Body of pancreas (tissue), 4 donors: Measurements from ENCODE around the gene ZDHHC12. TPM values are rescaled to one million over a fixed set of nuclear protein-coding genes. Genes with fewer than 3 reads are reported as not detected.

Source experiments
- ATAC-seq: fragments of 150-250 bp; one replicate; pipeline ENCODE4 v1.9.1; 2016
- DNase-seq, 4 donors: peaks; one replicate each; pipeline ENCODE4 v3.0.0-alpha.2; 2019
- H3K27ac ChIP-seq, 4 donors: fragments of 200-600 bp; sonication (generic); 1 replicate in 3 of 4; 2 replicates in 1 of 4; pipeline versions ENCODE4 v1.5.1 to v1.6.1; 2016 to 2019; ENCODE audit warnings: mild to moderate bottlenecking in 1 of 4, mixed read lengths in 1 of 4, moderate library complexity in 1 of 4
- H3K27me3 ChIP-seq, 2 donors: fragments of 200-600 bp; sonication (generic); one replicate each; pipeline ENCODE4 v1.6.0; 2016; ENCODE audit warnings: mild to moderate bottlenecking in 1 of 2
- H3K36me3 ChIP-seq, 2 donors: fragments of 200-600 bp; sonication (generic); replicated peaks in 1 of 2; 2 replicates each; pipeline ENCODE4 v1.5.1; 2016; ENCODE audit warnings: low read depth in 2 of 2; ENCODE audit not compliant: insufficient read depth in 1 of 2
- H3K4me1 ChIP-seq: fragments of 200-600 bp; sonication (generic); one replicate; pipeline ENCODE4 v1.6.0; 2016
- H3K4me3 ChIP-seq, 2 donors: fragments of 200-600 bp; sonication (generic); 1 replicate in 1 of 2; 2 replicates in 1 of 2; pipeline ENCODE4 v1.5.1; 2016 to 2019
- H3K9me3 ChIP-seq, 3 donors: fragments of 200-600 bp; sonication (generic); 1 replicate in 2 of 3; 2 replicates in 1 of 3; pipeline ENCODE4 v1.5.1; 2016
- CTCF ChIP-seq, 7 experiments: fragments of 450-650 bp in 4 of 7; fragments of 200-600 bp in 3 of 7; sonication (generic) in 3 of 7; IDR thresholded peaks; one replicate each; pipeline ENCODE4 v1.5.1; 2016 to 2019; ENCODE audit warnings: antibody characterized with exemption in 7 of 7
- POLR2A ChIP-seq, 3 donors: fragments of 450-650 bp; IDR thresholded peaks; one replicate each; pipeline ENCODE4 v1.6.1; 2016; ENCODE audit warnings: antibody characterized with exemption in 3 of 3, mild to moderate bottlenecking in 2 of 3
- WGBS, 2 donors: methylation state at CpG; one replicate each; pipeline ENCODE4 v1.1.5; 2017; 5-methylcytosine and 5-hydroxymethylcytosine counted together
- intact Hi-C: fragments of 100-400 bp; cut with DNase I; formaldehyde crosslinking; loops from one replicate; pipeline ENCODE4 v1.15.1; 2023
- total RNA-seq, 2 donors: library from RNA; depleted of rRNA; stranded (reverse); fragments of >200 nt; gene quantifications; one replicate each; pipeline ENCODE4 v1.1.0, GENCODE V29; 2016

Gene ZDHHC12
- total RNA-seq, 2 donors from 2014 or later = 21.1 to 64.9 TPM

GRCh38 chr9:128722380-128723351 is 1.3 kb downstream of the ZDHHC12 start:
- WGBS, 2 donors = 60 to 63% methylated on average over 9 of the region's 9 CpGs
- DNase-seq = no peak
- Histone ChIP-seq H3K27ac (peak overlapping the region in 3 of 4 donors; percentile 47 to 86 (median 84)), H3K27me3 (no peaks in the 10 kb centered on the region), H3K4me3 (no peak overlapping the region), H3K9me3 (no peaks in the 10 kb centered on the region), H3K4me1 (peaks cover 20% of the 10 kb centered on the region), H3K36me3 (no peaks in the 10 kb centered on the region)
- TF ChIP-seq POLR2A (IDR thresholded peaks at IDR 0.05) = no peak
- no peak for TF ChIP-seq CTCF (IDR thresholded peaks at IDR 0.05)
- ATAC-seq = no peak
- intact Hi-C loops = no loop called here

DNA sequence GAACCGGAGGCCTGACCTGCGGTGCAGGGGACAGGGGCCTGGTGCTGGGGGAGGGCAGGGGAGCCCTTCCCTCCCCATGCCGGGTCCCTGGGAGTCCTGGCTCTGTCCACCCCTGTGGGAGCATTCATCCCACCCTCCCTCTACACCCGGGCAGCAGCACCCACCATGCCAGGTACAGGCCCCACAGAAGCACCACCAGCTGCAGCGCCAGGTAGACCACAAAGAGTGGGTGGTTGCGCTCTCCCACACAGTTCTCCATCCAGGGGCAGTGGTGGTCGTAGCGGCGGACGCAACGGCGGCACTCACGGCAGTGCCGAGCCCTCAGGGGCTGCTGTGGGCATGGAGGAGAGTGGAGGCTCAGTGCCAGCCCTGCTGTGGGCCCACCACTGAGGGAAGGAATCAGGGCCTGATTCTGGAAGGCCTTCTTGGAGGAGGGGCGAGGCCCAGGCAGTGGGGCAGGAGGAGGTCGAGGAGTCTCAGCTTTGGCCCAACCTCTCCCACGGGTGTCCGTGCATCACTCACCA is 2.4 kb downstream of the ZDHHC12 start:
- ATAC-seq = no peak
- no peaks in the 10 kb centered on the region for H3K9me3 ChIP-seq
- no peak for TF ChIP-seq POLR2A (IDR thresholded peaks at IDR 0.05)
- TF ChIP-seq CTCF (IDR thresholded peaks at IDR 0.05) = no peak
- no peaks in the 10 kb centered on the region for H3K27me3 ChIP-seq
- intact Hi-C loops = no loop called here
- H3K4me1 ChIP-seq = peaks cover 20% of the 10 kb centered on the region
- no peaks in the 10 kb centered on the region for H3K36me3 ChIP-seq
- H3K4me3 ChIP-seq = no peak overlapping the region
- 86 to 94% methylated on average over 13 to 18 of the region's 18 CpGs for WGBS, 2 donors
- DNase-seq = no peak
- no peak overlapping the region for H3K27ac ChIP-seq

DNA sequence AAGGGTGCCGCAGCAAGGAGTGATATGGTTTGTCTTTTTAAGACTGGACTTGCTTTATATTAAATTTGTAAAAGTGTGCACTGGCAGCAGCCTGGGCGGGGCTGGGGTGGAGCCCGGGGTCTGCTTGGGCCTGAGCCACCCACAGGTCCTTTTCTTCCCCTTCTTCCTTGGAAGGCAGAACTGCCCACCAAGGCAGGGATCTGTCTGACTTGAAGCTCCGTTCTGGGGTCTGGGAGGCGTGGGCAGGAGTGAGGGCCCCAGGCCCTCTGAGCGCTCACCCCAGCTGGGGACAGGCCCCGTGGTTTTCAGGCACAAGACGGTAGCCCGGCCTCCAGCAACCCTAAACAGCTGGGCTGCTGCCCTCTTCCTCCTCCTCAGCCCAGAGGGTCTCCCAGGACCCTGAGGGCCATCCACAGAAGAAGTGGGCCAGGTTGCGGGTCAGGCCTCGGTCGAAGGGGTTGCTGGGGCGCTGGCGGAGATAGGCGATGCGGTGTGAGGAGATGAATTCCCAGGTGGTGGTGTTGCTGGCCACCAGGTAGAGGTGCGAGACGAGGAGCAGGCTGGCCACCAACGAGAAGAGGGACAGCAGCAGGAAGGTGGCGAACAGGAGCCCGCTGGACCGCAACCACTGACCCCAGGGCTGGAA is 3.0 kb downstream of the ZDHHC12 start:
- H3K27ac ChIP-seq = no peak overlapping the region
- intact Hi-C loops = no loop called here
- 86 to 94% methylated on average over 22 of the region's 22 CpGs for WGBS, 2 donors

DNA sequence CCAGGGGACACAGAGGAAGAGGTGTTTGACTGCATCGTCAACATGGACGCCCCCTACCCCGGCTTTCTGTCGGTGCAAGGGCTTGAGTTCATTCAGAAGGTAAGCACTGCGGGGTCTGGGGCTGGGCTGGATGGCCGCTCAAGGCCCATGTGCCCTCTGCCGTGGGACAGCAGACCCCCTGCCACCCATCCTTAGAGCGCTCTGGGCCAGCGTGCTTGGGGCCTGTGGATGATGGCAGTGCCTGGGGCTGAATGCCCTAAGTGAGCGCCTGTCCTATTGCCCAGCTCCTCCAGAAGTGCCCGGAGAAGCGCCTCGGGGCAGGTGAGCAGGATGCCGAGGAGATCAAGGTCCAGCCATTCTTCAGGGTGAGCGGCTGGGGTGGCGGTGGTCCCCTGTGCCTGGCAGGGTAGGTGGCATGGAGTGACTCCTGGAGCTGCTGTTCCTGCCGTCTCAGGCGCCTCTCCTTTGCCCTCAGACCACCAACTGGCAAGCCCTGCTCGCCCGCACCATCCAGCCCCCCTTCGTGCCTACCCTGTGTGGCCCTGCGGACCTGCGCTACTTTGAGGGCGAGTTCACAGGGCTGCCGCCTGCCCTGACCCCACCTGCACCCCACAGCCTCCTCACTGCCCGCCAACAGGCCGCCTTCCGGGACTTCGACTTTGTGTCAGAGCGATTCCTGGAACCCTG is 3.9 kb downstream of the ZDHHC12 start:
- no peak for DNase-seq
- no peak for TF ChIP-seq CTCF (IDR thresholded peaks at IDR 0.05)
- TF ChIP-seq POLR2A (IDR thresholded peaks at IDR 0.05) = no peak
- H3K4me3 ChIP-seq = no peak overlapping the region
- WGBS, 2 donors = 91 to 93% methylated on average over 20 to 28 of the region's 30 CpGs
- H3K36me3 ChIP-seq = no peaks in the 10 kb centered on the region
- no peaks in the 10 kb centered on the region for H3K9me3 ChIP-seq
- peaks cover 20% of the 10 kb centered on the region for H3K4me1 ChIP-seq
- H3K27me3 ChIP-seq = no peaks in the 10 kb centered on the region
- intact Hi-C loops = no loop called here
- no peak overlapping the region for H3K27ac ChIP-seq
- ATAC-seq = no peak

More for the DNA sequence above, 3.0 kb downstream of the ZDHHC12 start:
- DNase-seq = no peak
- Histone ChIP-seq H3K4me1 (peaks cover 20% of the 10 kb centered on the region), H3K27me3 (no peaks in the 10 kb centered on the region), H3K9me3 (no peaks in the 10 kb centered on the region), H3K4me3 (no peak overlapping the region), H3K36me3 (no peaks in the 10 kb centered on the region)
- no peak for ATAC-seq
- no peak for TF ChIP-seq CTCF (IDR thresholded peaks at IDR 0.05)
- TF ChIP-seq POLR2A (IDR thresholded peaks at IDR 0.05) = no peak
